ENCODE measurements around the gene GJB5.

Gene GJB5

DNA sequence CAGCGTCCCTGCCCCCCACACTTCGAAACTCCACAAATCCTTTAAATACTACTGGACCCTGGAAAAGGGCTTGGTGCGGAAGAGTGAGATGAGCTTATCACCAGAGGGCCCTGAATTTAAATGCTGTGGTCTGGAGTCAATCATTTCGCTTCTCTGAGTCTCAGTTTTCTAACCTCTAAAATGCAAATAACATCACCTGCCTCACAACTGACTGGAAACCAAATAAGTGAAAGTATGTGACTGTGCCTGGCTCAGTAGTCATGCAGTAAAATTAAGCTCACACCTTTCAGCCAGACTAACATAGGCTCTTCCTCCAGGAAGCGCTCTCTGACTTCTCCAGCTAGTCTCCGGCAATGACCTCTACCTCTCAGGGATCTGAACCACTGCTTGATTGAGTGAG lies 42.1 kb downstream of the GJB5 start:
- TF ChIP-seq, protein P1, sequence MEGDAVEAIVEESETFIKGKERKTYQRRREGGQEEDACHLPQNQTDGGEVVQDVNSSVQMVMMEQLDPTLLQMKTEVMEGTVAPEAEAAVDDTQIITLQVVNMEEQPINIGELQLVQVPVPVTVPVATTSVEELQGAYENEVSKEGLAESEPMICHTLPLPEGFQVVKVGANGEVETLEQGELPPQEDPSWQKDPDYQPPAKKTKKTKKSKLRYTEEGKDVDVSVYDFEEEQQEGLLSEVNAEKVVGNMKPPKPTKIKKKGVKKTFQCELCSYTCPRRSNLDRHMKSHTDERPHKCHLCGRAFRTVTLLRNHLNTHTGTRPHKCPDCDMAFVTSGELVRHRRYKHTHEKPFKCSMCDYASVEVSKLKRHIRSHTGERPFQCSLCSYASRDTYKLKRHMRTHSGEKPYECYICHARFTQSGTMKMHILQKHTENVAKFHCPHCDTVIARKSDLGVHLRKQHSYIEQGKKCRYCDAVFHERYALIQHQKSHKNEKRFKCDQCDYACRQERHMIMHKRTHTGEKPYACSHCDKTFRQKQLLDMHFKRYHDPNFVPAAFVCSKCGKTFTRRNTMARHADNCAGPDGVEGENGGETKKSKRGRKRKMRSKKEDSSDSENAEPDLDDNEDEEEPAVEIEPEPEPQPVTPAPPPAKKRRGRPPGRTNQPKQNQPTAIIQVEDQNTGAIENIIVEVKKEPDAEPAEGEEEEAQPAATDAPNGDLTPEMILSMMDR (IDR thresholded peaks at IDR 0.05; ENCODE audit: borderline replicate concordance, control extremely low read depth, extremely low read depth, insufficient read depth, missing control alignments), result no peak
- in situ Hi-C loops (cut with MboI; ENCODE audit: low sequenced_read_pairs, unreplicated experiment), result no loop called here
- DNase-seq (ENCODE audit: low spot score), result no peak

DNA sequence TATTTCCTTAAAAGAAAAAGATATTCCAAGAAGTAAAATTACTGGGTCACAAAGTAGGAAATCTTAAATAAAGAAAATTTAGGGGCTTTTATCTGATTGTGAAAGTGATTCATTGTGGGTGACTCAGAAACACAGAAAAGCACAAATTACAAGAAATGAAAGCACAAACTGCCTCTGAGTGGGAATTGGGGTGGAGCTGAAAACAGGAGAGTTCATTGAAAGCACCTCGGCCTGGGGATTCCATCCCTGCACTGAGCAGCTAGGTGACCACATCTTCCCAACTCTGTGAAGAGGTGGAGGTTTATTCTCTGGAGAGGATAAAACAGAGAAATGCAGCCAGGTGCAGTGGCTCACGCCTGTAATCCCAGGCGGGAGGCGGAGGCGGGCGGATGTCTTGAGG lies 45.4 kb downstream of the GJB5 start:
- TF ChIP-seq, protein P1 (IDR thresholded peaks at IDR 0.05; ENCODE audit: borderline replicate concordance, control extremely low read depth, extremely low read depth, insufficient read depth, missing control alignments), result no peak
- DNase-seq (ENCODE audit: low spot score), result no peak
- in situ Hi-C loops (cut with MboI; ENCODE audit: low sequenced_read_pairs, unreplicated experiment), result no loop called here

DNA sequence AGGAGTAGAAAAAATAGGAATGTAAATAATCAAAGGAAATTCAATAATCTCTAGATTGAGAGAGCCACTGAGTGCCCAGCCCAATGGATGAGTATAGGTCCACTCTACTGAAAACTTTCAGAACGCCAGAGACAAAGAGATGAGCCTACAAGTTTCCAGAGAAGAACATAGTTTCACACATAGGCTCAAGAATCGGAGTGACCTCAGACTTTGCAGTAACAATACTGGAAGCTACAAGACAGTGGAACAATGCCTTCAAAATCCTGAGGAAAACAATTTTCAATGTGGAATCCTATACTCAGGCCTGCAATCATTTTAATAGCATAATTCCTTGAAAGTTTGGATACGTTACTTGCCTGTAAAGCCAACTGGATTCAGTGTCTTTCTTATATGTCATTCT lies 48.9 kb downstream of the GJB5 start:
- DNase-seq (ENCODE audit: low spot score), result no peak

DNA sequence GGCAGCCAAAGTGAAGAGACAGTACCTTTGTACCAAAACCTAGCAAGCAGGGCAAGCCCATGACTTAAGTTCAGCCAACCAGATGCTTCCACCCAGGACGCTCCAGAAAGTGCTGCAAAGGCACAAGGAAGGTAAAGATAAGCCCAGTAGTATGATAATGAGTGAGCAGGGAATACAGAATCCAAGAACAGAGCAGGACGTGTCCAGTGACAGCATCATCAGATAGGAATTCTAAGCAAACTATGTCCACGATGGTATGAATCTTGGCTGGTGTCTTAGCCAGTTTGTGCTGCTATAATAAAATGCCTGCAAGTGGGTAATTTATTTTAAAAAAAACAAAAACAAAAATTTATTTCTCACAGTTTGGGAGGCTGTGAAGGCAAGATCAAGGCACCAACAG lies 51.5 kb downstream of the GJB5 start:
- no peak for DNase-seq (ENCODE audit: low spot score)
- TF ChIP-seq, protein P1 (IDR thresholded peaks at IDR 0.05; ENCODE audit: borderline replicate concordance, control extremely low read depth, extremely low read depth, insufficient read depth, missing control alignments), result no peak
- in situ Hi-C loops (cut with MboI; ENCODE audit: low sequenced_read_pairs, unreplicated experiment), result no loop called here

More for the DNA sequence above, 48.9 kb downstream of the GJB5 start:
- in situ Hi-C loops (cut with MboI; ENCODE audit: low sequenced_read_pairs, unreplicated experiment), result no loop called here
- TF ChIP-seq, protein P1 (IDR thresholded peaks at IDR 0.05; ENCODE audit: borderline replicate concordance, control extremely low read depth, extremely low read depth, insufficient read depth, missing control alignments), result no peak
